HUES64 (cell line): Measurements from ENCODE around the gene COG3. TPM values are rescaled to one million over a fixed set of nuclear protein-coding genes. Genes with fewer than 3 reads are reported as not detected.
"Not testable (repeated sequence)": the region's sequence is repeated elsewhere in the genome, so short reads cannot be mapped to it uniquely, and the experiment has no call there.

Source experiments
- H3K27ac ChIP-seq: 2 replicates; pipeline ENCODE4 v1.7.0; 2013; ENCODE audit warnings: low read depth, low read length, inconsistent platforms
- H3K27me3 ChIP-seq: 2 replicates; pipeline ENCODE4 v1.6.1; 2013; ENCODE audit warnings: mild to moderate bottlenecking, low read length; ENCODE audit not compliant: insufficient read depth
- H3K36me3 ChIP-seq: 2 replicates; pipeline ENCODE4 v1.6.1; 2013; ENCODE audit warnings: mild to moderate bottlenecking, low read length; ENCODE audit not compliant: insufficient read depth
- H3K4me1 ChIP-seq: 2 replicates; pipeline ENCODE4 v1.6.1; 2013; ENCODE audit warnings: mild to moderate bottlenecking, low read length, moderate library complexity; ENCODE audit not compliant: insufficient read depth
- H3K4me3 ChIP-seq: 2 replicates; pipeline ENCODE4 v1.5.1; 2013; ENCODE audit warnings: mild to moderate bottlenecking, low read length, moderate library complexity
- H3K9ac ChIP-seq: 2 replicates; pipeline ENCODE4 v1.6.1; 2013; ENCODE audit warnings: mild to moderate bottlenecking, low read depth, low read length
- H3K9me3 ChIP-seq: 2 replicates; pipeline ENCODE4 v1.6.1; 2013; ENCODE audit warnings: low read depth, low read length; ENCODE audit not compliant: insufficient read depth
- WGBS: fragments of 150-250, 120-280 bp; methylation state at CpG from one replicate; pipeline ENCODE4 v1.1.7; 2013; ENCODE audit warnings: missing lambda C conversion rate; 5-methylcytosine and 5-hydroxymethylcytosine counted together
- polyA plus RNA-seq, 2 experiments: library from polyadenylated mRNA; stranded (reverse); fragments of 50-300 nt; gene quantifications; one replicate each; pipeline ENCODE4 v1.2.3, GENCODE V29; 2013

COG3 gene
- polyA plus RNA-seq (2013, experiment 1 of 2): 12.5 TPM
- polyA plus RNA-seq (2013, experiment 2 of 2): 10.0 TPM

GRCh38 chr13:45464687-45465453, at the start of gene COG3:
Gene COG3 (plus strand): TSS chr13:45464939. CDS start chr13:45465037, 98 bp downstream.
- WGBS: under 1% methylated on average over 59 of the region's 63 CpGs
- no peaks in the 10 kb centered on the region for H3K4me1 ChIP-seq
- H3K27ac ChIP-seq: peak within 1 kb of the TSS; percentile 93
- H3K36me3 ChIP-seq: peaks cover 4% of the 10 kb centered on the region; the same call in 1 of the 2 replicates
- peaks cover 22% of the 10 kb centered on the region; the same call in 1 of the 2 replicates for H3K27me3 ChIP-seq
- peak within 1 kb of the TSS; percentile 92 for H3K4me3 ChIP-seq
- no peaks in the 10 kb centered on the region for H3K9me3 ChIP-seq
- H3K9ac ChIP-seq: peak within 1 kb of the TSS; percentile 93

- Histone ChIP-seq H3K9ac (no peak overlapping the region), H3K27ac (no peak overlapping the region), H3K9me3 (no peaks in the 10 kb centered on the region), H3K36me3 (peaks cover under 1% of the 10 kb centered on the region; the same call in 1 of the 2 replicates), H3K4me1 (no peaks in the 10 kb centered on the region), H3K4me3 (no peak overlapping the region), H3K27me3 (peaks cover 15% of the 10 kb centered on the region)
- WGBS: 87% methylated on average over 1 of the region's 1 CpG
Observed at GRCh38 chr13:45415112-45415511, 49.6 kb upstream of the COG3 start.

GRCh38 chr13:45416516-45417128, 48.1 kb upstream of the COG3 start:
- no peak overlapping the region for H3K27ac ChIP-seq
- H3K4me3 ChIP-seq: peak overlapping the region; percentile 90; the same call in 1 of the 2 replicates
- no peak overlapping the region for H3K9ac ChIP-seq
- H3K4me1 ChIP-seq: no peaks in the 10 kb centered on the region
- WGBS: 96% methylated on average over 10 of the region's 10 CpGs
- no peaks in the 10 kb centered on the region for H3K9me3 ChIP-seq
- H3K36me3 ChIP-seq: no peaks in the 10 kb centered on the region
- peaks cover 15% of the 10 kb centered on the region for H3K27me3 ChIP-seq

GRCh38 chr13:45417790-45418534, 46.8 kb upstream of the COG3 start, which contains the start of gene SLC25A30:
Gene SLC25A30 (minus strand): TSS chr13:45418373. CDS start chr13:45411425, 6,948 bp downstream.
- H3K27ac ChIP-seq: peak within 1 kb of the TSS; percentile 16; the same call in 1 of the 2 replicates
- H3K36me3 ChIP-seq: no peaks in the 10 kb centered on the region
- H3K27me3 ChIP-seq: peaks cover 15% of the 10 kb centered on the region
- no peaks in the 10 kb centered on the region for H3K4me1 ChIP-seq
- WGBS: under 1% methylated on average over 64 of the region's 64 CpGs
- peak within 1 kb of the TSS; percentile 68 for H3K9ac ChIP-seq
- peak within 1 kb of the TSS; percentile 90 for H3K4me3 ChIP-seq
- H3K9me3 ChIP-seq: no peaks in the 10 kb centered on the region

GRCh38 chr13:45419389-45419788, 45.4 kb upstream of the COG3 start:
- H3K4me1 ChIP-seq, H3K4me3 ChIP-seq, H3K27ac ChIP-seq, H3K9ac ChIP-seq, H3K9me3 ChIP-seq, H3K36me3 ChIP-seq: not testable (repeated sequence)
- 97% methylated on average over 16 of the region's 16 CpGs for WGBS
- peaks cover 15% of the 10 kb centered on the region for H3K27me3 ChIP-seq

- no peak overlapping the region for H3K27ac ChIP-seq
- 88% methylated on average over 1 of the region's 1 CpG for WGBS
- no peaks in the 10 kb centered on the region for H3K36me3 ChIP-seq
- H3K4me1 ChIP-seq: no peaks in the 10 kb centered on the region
- H3K9ac ChIP-seq: no peak overlapping the region
- H3K4me3 ChIP-seq: no peak overlapping the region
- no peaks in the 10 kb centered on the region for H3K9me3 ChIP-seq
- H3K27me3 ChIP-seq: peaks cover 15% of the 10 kb centered on the region
Observed at GRCh38 chr13:45419945-45420344, 44.8 kb upstream of the COG3 start.

GRCh38 chr13:45422731-45423292, 41.9 kb upstream of the COG3 start:
- Histone ChIP-seq H3K9me3 (no peaks in the 10 kb centered on the region), H3K27me3 (no peaks in the 10 kb centered on the region), H3K9ac (no peak overlapping the region), H3K4me3 (no peak overlapping the region), H3K27ac (no peak overlapping the region), H3K36me3 (no peaks in the 10 kb centered on the region), H3K4me1 (no peaks in the 10 kb centered on the region)
- 82% methylated on average over 3 of the region's 3 CpGs for WGBS

GRCh38 chr13:45426056-45426841, 38.5 kb upstream of the COG3 start:
- not testable (repeated sequence) for H3K27me3 ChIP-seq, H3K9ac ChIP-seq, H3K36me3 ChIP-seq, H3K27ac ChIP-seq, H3K9me3 ChIP-seq, H3K4me3 ChIP-seq, H3K4me1 ChIP-seq
- WGBS: 88% methylated on average over 16 of the region's 16 CpGs

- Histone ChIP-seq H3K9me3 (no peaks in the 10 kb centered on the region), H3K9ac (no peak overlapping the region), H3K27me3 (no peaks in the 10 kb centered on the region), H3K4me3 (no peak overlapping the region), H3K36me3 (no peaks in the 10 kb centered on the region), H3K27ac (no peak overlapping the region), H3K4me1 (no peaks in the 10 kb centered on the region)
- WGBS: 92% methylated on average over 6 of the region's 6 CpGs
Observed at GRCh38 chr13:45432737-45433380, 31.9 kb upstream of the COG3 start.

GRCh38 chr13:45433381-45433790, 31.4 kb upstream of the COG3 start:
- 83% methylated on average over 5 of the region's 5 CpGs for WGBS

More at GRCh38 chr13:45433381-45433790, 31.4 kb upstream of the COG3 start:
- Histone ChIP-seq H3K27me3 (no peaks in the 10 kb centered on the region), H3K36me3 (no peaks in the 10 kb centered on the region), H3K4me3 (no peak overlapping the region), H3K9ac (no peak overlapping the region), H3K27ac (no peak overlapping the region), H3K4me1 (no peaks in the 10 kb centered on the region), H3K9me3 (no peaks in the 10 kb centered on the region)
